ENCODE results near the gene KRT39. TPM values are rescaled to one million over a fixed set of nuclear protein-coding genes. Genes with fewer than 3 reads are reported as not detected.
A peak's percentile ranks its signal among the peaks of the same experiment; 100 is the strongest.

Gene KRT39
- total RNA-seq, 1 experiment from 2014 or later: not detected

DNA sequence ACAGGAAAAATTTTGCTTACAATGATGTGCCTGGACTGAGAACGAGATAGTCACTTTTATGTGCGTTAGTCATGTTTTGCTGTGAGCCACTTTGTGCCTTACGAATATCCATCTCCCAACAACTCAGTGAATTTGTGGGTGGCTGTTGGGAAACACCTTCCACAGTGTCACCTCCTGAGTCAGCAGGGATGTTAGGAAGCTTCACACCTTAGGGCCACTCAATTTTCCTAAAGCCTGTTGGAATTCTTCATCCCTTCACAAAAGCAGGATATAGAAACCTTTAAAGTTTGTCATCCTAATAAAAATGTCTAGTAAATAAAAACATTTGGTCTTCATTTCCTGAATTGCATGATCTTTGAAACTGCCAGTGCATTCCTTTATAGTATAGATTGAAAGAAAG is 46.4 kb upstream of the KRT39 start:
- TF ChIP-seq EZH2phosphoT487 (IDR thresholded peaks at IDR 0.05; ENCODE audit: borderline replicate concordance, low read length) (no peak), EZH2 (IDR thresholded peaks at IDR 0.05; ENCODE audit: low read length, unreplicated experiment) (no peak)
- TF ChIP-seq, protein P1, sequence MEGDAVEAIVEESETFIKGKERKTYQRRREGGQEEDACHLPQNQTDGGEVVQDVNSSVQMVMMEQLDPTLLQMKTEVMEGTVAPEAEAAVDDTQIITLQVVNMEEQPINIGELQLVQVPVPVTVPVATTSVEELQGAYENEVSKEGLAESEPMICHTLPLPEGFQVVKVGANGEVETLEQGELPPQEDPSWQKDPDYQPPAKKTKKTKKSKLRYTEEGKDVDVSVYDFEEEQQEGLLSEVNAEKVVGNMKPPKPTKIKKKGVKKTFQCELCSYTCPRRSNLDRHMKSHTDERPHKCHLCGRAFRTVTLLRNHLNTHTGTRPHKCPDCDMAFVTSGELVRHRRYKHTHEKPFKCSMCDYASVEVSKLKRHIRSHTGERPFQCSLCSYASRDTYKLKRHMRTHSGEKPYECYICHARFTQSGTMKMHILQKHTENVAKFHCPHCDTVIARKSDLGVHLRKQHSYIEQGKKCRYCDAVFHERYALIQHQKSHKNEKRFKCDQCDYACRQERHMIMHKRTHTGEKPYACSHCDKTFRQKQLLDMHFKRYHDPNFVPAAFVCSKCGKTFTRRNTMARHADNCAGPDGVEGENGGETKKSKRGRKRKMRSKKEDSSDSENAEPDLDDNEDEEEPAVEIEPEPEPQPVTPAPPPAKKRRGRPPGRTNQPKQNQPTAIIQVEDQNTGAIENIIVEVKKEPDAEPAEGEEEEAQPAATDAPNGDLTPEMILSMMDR (conservative IDR thresholded peaks at IDR 0.05; ENCODE audit: low read depth, low read length): no peak
- H2AFZ ChIP-seq (ENCODE audit: low read length): no peak overlapping the region
- H3F3A ChIP-seq (ENCODE audit: low read length, unreplicated experiment): peaks cover 5% of the 10 kb centered on the region
- H3K27me3 ChIP-seq (ENCODE audit: low read length): no peaks in the 10 kb centered on the region
- ChIA-PET POLR2A (ENCODE audit: unreplicated experiment) (no interaction called here), CTCF (interaction anchor here (1.3 kb wide), 1 partner anchor 309 kb away, joined by 4 read pairs; no protein-coding TSS in a partner anchor)
- no peaks in the 10 kb centered on the region for H3K36me3 ChIP-seq (ENCODE audit: low read depth, low read length)
- no peak overlapping the region for H3K4me3 ChIP-seq (ENCODE audit: low read length)
- no peak overlapping the region for H3K9ac ChIP-seq (ENCODE audit: low read length)
- ATAC-seq (peak; percentile 86), DNase-seq (peak; percentile 86)
- no peaks in the 10 kb centered on the region for H4K20me1 ChIP-seq (ENCODE audit: low read length)
- no peaks in the 10 kb centered on the region for H3K79me2 ChIP-seq (ENCODE audit: low read length)
- no peaks in the 10 kb centered on the region for H3K9me2 ChIP-seq (replicated peaks; ENCODE audit: low read length)
- peak overlapping the region; percentile 79 for H3K27ac ChIP-seq (ENCODE audit: low read length)
- BruUV-seq (replicated peaks): no TSS peak
- H3K4me2 ChIP-seq (ENCODE audit: low read length): peak overlapping the region; percentile 6
- intact Hi-C loops (cut with micrococcal nuclease): no loop called here
- H3K4me1 ChIP-seq (ENCODE audit: insufficient read depth, low read length): peaks cover 46% of the 10 kb centered on the region
- H3K9me3 ChIP-seq (ENCODE audit: low read length): no peaks in the 10 kb centered on the region

DNA sequence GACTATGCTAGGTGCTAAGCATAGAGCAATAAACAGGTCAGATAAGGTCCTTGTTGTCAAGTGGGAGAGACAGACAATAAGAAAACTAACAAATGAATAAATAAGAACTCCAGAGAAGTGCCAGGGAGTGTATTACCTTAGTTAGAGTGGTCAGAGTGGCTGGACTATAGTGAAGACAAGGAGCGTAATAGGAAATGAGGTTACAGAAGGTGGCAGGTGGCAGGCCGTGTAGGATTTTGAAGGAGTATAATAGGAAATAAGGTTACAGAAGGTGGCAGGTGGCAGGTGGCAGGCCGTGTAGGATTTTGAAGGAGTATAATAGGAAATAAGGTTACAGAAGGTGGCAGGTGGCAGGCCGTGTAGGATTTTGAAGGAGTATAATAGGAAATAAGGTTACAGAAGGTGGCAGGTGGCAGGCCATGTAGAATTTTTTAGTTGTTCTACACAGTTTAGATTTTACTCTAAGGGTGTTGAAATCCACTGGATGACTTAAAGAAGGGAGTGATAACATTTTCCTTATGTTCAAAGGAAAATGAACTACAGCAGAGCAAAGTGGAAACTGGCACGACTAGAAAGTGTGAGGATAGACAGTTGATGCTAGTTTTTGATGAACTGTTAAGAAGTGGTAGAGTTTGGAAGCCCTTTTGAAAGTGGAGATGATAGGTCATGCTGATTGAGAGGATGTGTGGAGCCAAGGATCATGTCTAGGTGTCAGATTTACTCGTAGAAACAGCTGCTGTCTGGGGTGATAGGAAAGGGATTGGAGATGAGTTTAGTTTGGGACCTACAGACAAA is 45.8 kb upstream of the KRT39 start:
- TF ChIP-seq EZH2phosphoT487 (IDR thresholded peaks at IDR 0.05; ENCODE audit: borderline replicate concordance, low read length) (no peak), EZH2 (IDR thresholded peaks at IDR 0.05; ENCODE audit: low read length, unreplicated experiment) (no peak)
- TF ChIP-seq, protein P1 (conservative IDR thresholded peaks at IDR 0.05; ENCODE audit: low read depth, low read length): no peak
- no peaks in the 10 kb centered on the region for H4K20me1 ChIP-seq (ENCODE audit: low read length)
- POLR2A ChIA-PET (ENCODE audit: unreplicated experiment): no interaction called here
- peak overlapping the region; percentile 6 for H3K4me2 ChIP-seq (ENCODE audit: low read length)
- peak overlapping the region; percentile 79 for H3K27ac ChIP-seq (ENCODE audit: low read length)
- ATAC-seq (no peak), DNase-seq (no peak)
- no TSS peak for BruUV-seq (replicated peaks)
- no peaks in the 10 kb centered on the region for H3K27me3 ChIP-seq (ENCODE audit: low read length)
- no peak overlapping the region for H2AFZ ChIP-seq (ENCODE audit: low read length)
- peaks cover 46% of the 10 kb centered on the region for H3K4me1 ChIP-seq (ENCODE audit: insufficient read depth, low read length)
- CTCF ChIA-PET: interaction anchor here (1.3 kb wide), 1 partner anchor 310 kb away, joined by 4 read pairs; no protein-coding TSS in a partner anchor
- no peaks in the 10 kb centered on the region for H3K9me3 ChIP-seq (ENCODE audit: low read length)
- H3K4me3 ChIP-seq (ENCODE audit: low read length): no peak overlapping the region
- intact Hi-C loops (cut with micrococcal nuclease): no loop called here
- H3K9me2 ChIP-seq (replicated peaks; ENCODE audit: low read length): no peaks in the 10 kb centered on the region
- peaks cover 5% of the 10 kb centered on the region for H3F3A ChIP-seq (ENCODE audit: low read length, unreplicated experiment)
- H3K79me2 ChIP-seq (ENCODE audit: low read length): no peaks in the 10 kb centered on the region
- no peaks in the 10 kb centered on the region for H3K36me3 ChIP-seq (ENCODE audit: low read depth, low read length)
- no peak overlapping the region for H3K9ac ChIP-seq (ENCODE audit: low read length)

- H3K4me1 ChIP-seq (ENCODE audit: insufficient read depth, low read length): peaks cover 46% of the 10 kb centered on the region
- DNase-seq: no peak
- H3K79me2 ChIP-seq (ENCODE audit: low read length): no peaks in the 10 kb centered on the region
- H3K9me2 ChIP-seq (replicated peaks; ENCODE audit: low read length): no peaks in the 10 kb centered on the region
- no peak for ATAC-seq
- BruUV-seq (replicated peaks): no TSS peak
- H3K9me3 ChIP-seq (ENCODE audit: low read length): no peaks in the 10 kb centered on the region
- peaks cover 5% of the 10 kb centered on the region for H3F3A ChIP-seq (ENCODE audit: low read length, unreplicated experiment)
- no peak overlapping the region for H2AFZ ChIP-seq (ENCODE audit: low read length)
- CTCF ChIA-PET: no interaction called here
- no peaks in the 10 kb centered on the region for H3K27me3 ChIP-seq (ENCODE audit: low read length)
- H3K9ac ChIP-seq (ENCODE audit: low read length): no peak overlapping the region
- POLR2A ChIA-PET (ENCODE audit: unreplicated experiment): no interaction called here
- TF ChIP-seq EZH2phosphoT487 (IDR thresholded peaks at IDR 0.05; ENCODE audit: borderline replicate concordance, low read length): no peak
- no peak for TF ChIP-seq EZH2 (IDR thresholded peaks at IDR 0.05; ENCODE audit: low read length, unreplicated experiment)
- TF ChIP-seq, protein P1 (conservative IDR thresholded peaks at IDR 0.05; ENCODE audit: low read depth, low read length): no peak
- H3K27ac ChIP-seq (ENCODE audit: low read length): no peak overlapping the region
- no peak overlapping the region for H3K4me2 ChIP-seq (ENCODE audit: low read length)
- intact Hi-C loops (cut with micrococcal nuclease): no loop called here
- no peaks in the 10 kb centered on the region for H4K20me1 ChIP-seq (ENCODE audit: low read length)
- H3K4me3 ChIP-seq (ENCODE audit: low read length): no peak overlapping the region
- H3K36me3 ChIP-seq (ENCODE audit: low read depth, low read length): no peaks in the 10 kb centered on the region
Measured at GRCh38 chr17:41010441-41010840, 43.7 kb upstream of the KRT39 start.
